ENCODE results near the gene ADAMTSL1. TPM values are rescaled to one million over a fixed set of nuclear protein-coding genes. Genes with fewer than 3 reads are reported as not detected.

Gene ADAMTSL1
- total and polyA plus RNA-seq, 2 of the 13 experiments (the other 11 are each of a cell fraction or from before 2014, with no cell fraction given) = not detected

GRCh38 chr9:18488886-18489285 lies 14.9 kb downstream of the ADAMTSL1 start:
- Histone ChIP-seq H3K27ac (ENCODE audit: extremely low read length, insufficient read depth, low read length) (no peak overlapping the region), H3K27me3 (ENCODE audit: control insufficient read depth in 1 of 2, insufficient read depth in 2 of 2, low read length in 2 of 2) (no peaks in the 10 kb centered on the region), H2AFZ (ENCODE audit: low read length) (no peak overlapping the region), H3K79me2 (ENCODE audit: insufficient read depth, low read length) (no peaks in the 10 kb centered on the region), H4K20me1 (ENCODE audit: insufficient read depth, low read length) (no peaks in the 10 kb centered on the region), H3K9ac (ENCODE audit: insufficient read depth, low read depth, low read length) (no peak overlapping the region), H3K4me3 (replicated peaks in 1 of 3; ENCODE audit: insufficient read depth in 1 of 3, low read depth in 2 of 3, low read length in 3 of 3) (no peak overlapping the region), H3K4me2 (ENCODE audit: low read depth, low read length) (no peak overlapping the region), H3K9me3 (ENCODE audit: low read length) (no peaks in the 10 kb centered on the region), H3K36me3 (replicated peaks in 1 of 2; ENCODE audit: control insufficient read depth in 1 of 2, insufficient read depth in 2 of 2, low read length in 2 of 2) (no peaks in the 10 kb centered on the region), H3K4me1 (ENCODE audit: insufficient read depth, low read length) (no peaks in the 10 kb centered on the region)
- intact Hi-C loops (cut with micrococcal nuclease; ENCODE audit: unreplicated experiment) = no loop called here
- ChIA-PET POLR2A (no interaction called here), CTCF (ENCODE audit: low intra/inter-chr PET ratio, low total read pairs) (no interaction called here)
- TF ChIP-seq ZNF564 (CRISPR knock-in tag; IDR thresholded peaks at IDR 0.05) (no peak), NFKB2 (CRISPR knock-in tag; IDR thresholded peaks at IDR 0.05; ENCODE audit: borderline replicate concordance) (no peak), HOXA3 (CRISPR knock-in tag; IDR thresholded peaks at IDR 0.05) (no peak), ZNF816 (CRISPR knock-in tag; IDR thresholded peaks at IDR 0.05; ENCODE audit: borderline replicate concordance) (no peak), ZNF761 (CRISPR knock-in tag; conservative IDR thresholded peaks at IDR 0.05) (no peak), ZNF597 (CRISPR knock-in tag; IDR thresholded peaks at IDR 0.05) (no peak), ZNF264 (CRISPR knock-in tag; IDR thresholded peaks at IDR 0.05) (no peak), EED (CRISPR knock-in tag; IDR thresholded peaks at IDR 0.05) (no peak), POLR2A (IDR thresholded peaks at IDR 0.05; ENCODE audit: insufficient read depth in 1 of 2, low read depth in 2 of 2, low read length in 2 of 2) (no peak), DPF2 (CRISPR knock-in tag; IDR thresholded peaks at IDR 0.05; ENCODE audit: borderline replicate concordance, low read depth) (no peak), SAP130 (CRISPR knock-in tag; IDR thresholded peaks at IDR 0.05; ENCODE audit: low read depth) (no peak), ATAD3A (CRISPR knock-in tag; IDR thresholded peaks at IDR 0.05) (no peak), NCOA5 (CRISPR knock-in tag; IDR thresholded peaks at IDR 0.05) (no peak), HNRNPH1 (optimal IDR thresholded peaks at IDR 0.05; ENCODE audit: low read depth, low read length) (no peak), MED1 (CRISPR knock-in tag; IDR thresholded peaks at IDR 0.05) (no peak)
- in situ Hi-C loops (cut with HindIII; ENCODE audit: extremely low pct_ligation_motif_present, low pct_unique_long_range_greater_than_20kb) = no loop called here
- no TSS peak for BruUV-seq (replicated peaks)
- FAIRE-seq = no peak
- WGBS (ENCODE audit: low lambda C conversion rate) = 8% methylated on average over 2 of the region's 2 CpGs
- ATAC-seq = no peak
- DNase-seq (ENCODE audit: low spot score) = no peak

Data from HepG2 (cell line).